ENCODE results near the gene OSBPL5.

OSBPL5 gene

GRCh38 chr11:3134651-3135480, 30.2 kb downstream of the OSBPL5 start:
- DNase-seq (ENCODE audit: low read depth in 2 of 2): no peak

- DNase-seq (ENCODE audit: low read depth in 2 of 2): no peak
Observed at GRCh38 chr11:3134218-3134621, 30.9 kb downstream of the OSBPL5 start.

GRCh38 chr11:3133261-3134217, 31.6 kb downstream of the OSBPL5 start:
- DNase-seq (ENCODE audit: low read depth in 2 of 2): no peak

GRCh38 chr11:3132831-3133260, 32.3 kb downstream of the OSBPL5 start:
- DNase-seq (ENCODE audit: low read depth in 2 of 2): no peak

- no peak for DNase-seq (ENCODE audit: low read depth in 2 of 2)
Observed at GRCh38 chr11:3132271-3132781, 32.8 kb downstream of the OSBPL5 start.

GRCh38 chr11:3131330-3131941, 33.7 kb downstream of the OSBPL5 start:
- DNase-seq (ENCODE audit: low read depth in 2 of 2): no peak

GRCh38 chr11:3130269-3131071, 34.6 kb downstream of the OSBPL5 start:
- DNase-seq (ENCODE audit: low read depth in 2 of 2): no peak

GRCh38 chr11:3129591-3130268, 35.4 kb downstream of the OSBPL5 start:
- no peak for DNase-seq (ENCODE audit: low read depth in 2 of 2)

GRCh38 chr11:3129181-3129590, 35.9 kb downstream of the OSBPL5 start:
- DNase-seq (ENCODE audit: low read depth in 2 of 2): no peak

- DNase-seq (ENCODE audit: low read depth in 2 of 2): no peak
Observed at GRCh38 chr11:3128356-3129180, 36.5 kb downstream of the OSBPL5 start.

GRCh38 chr11:3127706-3128355, 37.3 kb downstream of the OSBPL5 start:
- DNase-seq (ENCODE audit: low read depth in 2 of 2): no peak

- DNase-seq (ENCODE audit: low read depth in 2 of 2): no peak
Observed at GRCh38 chr11:3126901-3127691, 38.0 kb downstream of the OSBPL5 start.

- no peak for DNase-seq (ENCODE audit: low read depth in 2 of 2)
Observed at GRCh38 chr11:3126207-3126865, 38.8 kb downstream of the OSBPL5 start.

- no peak for DNase-seq (ENCODE audit: low read depth in 2 of 2)
Observed at GRCh38 chr11:3124821-3125220, 40.3 kb downstream of the OSBPL5 start.

GRCh38 chr11:3123761-3124733, 41.1 kb downstream of the OSBPL5 start:
- no peak for DNase-seq (ENCODE audit: low read depth in 2 of 2)

- no peak for DNase-seq (ENCODE audit: low read depth in 2 of 2)
Observed at GRCh38 chr11:3123305-3123704, 41.8 kb downstream of the OSBPL5 start.

All from stimulated activated CD4-positive, alpha-beta T cell treated with anti-CD3 and anti-CD28 coated beads, Interleukin-12 subunit alpha, Interleukin-12 subunit beta, amount 100 ng/mL, for 24 hours (primary cell).